Stimulated activated CD8-positive, alpha-beta memory T cell treated with anti-CD3 and anti-CD28 coated beads, Interleukin-12 subunit alpha, Interleukin-12 subunit beta, amount 100 ng/mL, for 1 hour (primary cell): ENCODE results near the gene RNF180.
"Not testable (repeated sequence)": the region's sequence is repeated elsewhere in the genome, so short reads cannot be mapped to it uniquely, and the experiment has no call there.

ENCODE experiments used
- DNase-seq: peaks from one replicate; pipeline ENCODE4 v3.0.0-alpha.2; 2020; ENCODE audit warnings: low read depth

Gene RNF180

GRCh38 chr5:64397552-64397951 is 231.9 kb downstream of the RNF180 start:
- no peak for DNase-seq

DNA sequence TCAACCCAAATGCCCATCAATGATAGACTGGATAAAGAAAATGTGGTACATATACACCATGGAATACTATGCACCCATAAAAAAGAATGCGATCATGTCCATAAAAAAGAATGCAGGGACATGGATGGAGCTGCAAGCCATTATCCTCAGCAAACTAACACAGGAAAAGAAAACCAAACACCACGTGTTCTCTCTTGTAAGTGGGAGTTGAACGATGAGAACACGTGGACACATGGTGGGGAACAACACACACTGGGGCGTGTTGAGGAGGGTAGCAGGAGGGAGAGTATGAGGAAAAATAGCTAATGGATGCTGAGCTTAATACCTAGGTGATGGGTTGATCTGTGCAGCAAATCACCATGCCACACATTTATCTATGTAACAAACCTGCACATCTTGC is 233.1 kb downstream of the RNF180 start:
- not testable (repeated sequence) for DNase-seq

GRCh38 chr5:64407103-64407825 is 241.6 kb downstream of the RNF180 start:
- not testable (repeated sequence) for DNase-seq

DNA sequence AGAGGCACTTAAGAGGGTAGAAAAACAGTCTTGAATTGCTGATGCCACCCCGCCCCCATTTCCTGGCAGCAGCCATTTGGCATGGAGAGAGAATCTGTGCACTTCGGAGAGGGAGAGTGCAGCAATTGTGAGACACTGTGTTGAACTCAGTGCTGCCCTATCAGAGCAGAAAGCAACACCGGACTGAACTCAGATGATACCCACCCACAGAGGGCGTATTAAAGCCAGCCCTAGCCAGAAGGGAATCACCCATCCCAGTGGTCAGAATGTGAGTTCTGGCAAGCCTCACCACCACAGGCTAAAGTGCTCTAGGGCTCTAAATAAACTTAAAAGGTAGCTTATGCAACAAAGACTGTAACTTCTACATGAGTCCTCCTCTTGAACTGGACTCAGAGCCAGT is 251.7 kb downstream of the RNF180 start:
- DNase-seq, result no peak

DNA sequence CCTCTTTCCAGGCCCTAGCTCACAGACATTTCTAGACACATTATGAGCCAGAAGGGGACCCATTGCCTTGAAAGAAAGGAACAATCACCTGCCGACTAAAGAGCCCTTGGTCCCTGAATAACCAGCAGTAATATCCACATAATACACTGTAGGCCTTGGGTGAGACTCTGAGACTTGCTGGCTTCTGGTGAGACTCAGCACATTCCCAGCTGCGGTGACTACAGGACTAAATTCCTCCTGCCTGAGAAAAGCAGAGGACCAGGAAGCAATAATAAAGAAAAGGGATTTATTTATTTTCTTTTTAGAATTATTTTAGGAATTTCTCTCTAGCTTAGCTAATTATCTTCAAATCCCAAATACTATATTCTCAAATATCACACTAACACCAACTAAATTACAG is 252.4 kb downstream of the RNF180 start:
- no peak for DNase-seq
